NT2/D1 (cell line): ENCODE measurements around the gene GPALPP1.

Source experiments
- SUZ12 ChIP-seq: IDR thresholded peaks from 2 replicates; pipeline ENCODE4 v1.6.1; 2011; ENCODE audit not compliant: insufficient read length, insufficient read depth; ENCODE audit errors: extremely low read depth
- YY1 ChIP-seq: IDR thresholded peaks from 2 replicates; pipeline ENCODE4 v1.6.1; 2011; ENCODE audit not compliant: insufficient read length, insufficient read depth
- ZNF274 ChIP-seq: IDR thresholded peaks from 2 replicates; pipeline ENCODE4 v1.6.1; 2011; ENCODE audit warnings: mild to moderate bottlenecking, low read depth, low read length

- TF ChIP-seq ZNF274 (no peak), YY1 (no peak), SUZ12 (no peak)
Observed at GRCh38 chr13:45064889-45065288, 75.6 kb downstream of the GPALPP1 start.
